HepG2 (cell line): ENCODE results near the gene HES7. TPM values are rescaled to one million over a fixed set of nuclear protein-coding genes. Genes with fewer than 3 reads are reported as not detected.

Experiments used
- CBFB ChIP-seq: sonication (generic); formaldehyde crosslinking; IDR thresholded peaks from 2 replicates; pipeline ENCODE4 v1.4.0; 2020; ENCODE audit warnings: missing genetic modification reagents
- DMAP1 ChIP-seq: IDR thresholded peaks from 2 replicates; pipeline ENCODE4 v1.6.1; 2016
- DPF2 ChIP-seq: sonication (generic); formaldehyde crosslinking; IDR thresholded peaks from 2 replicates; pipeline ENCODE4 v1.4.0; 2020; ENCODE audit warnings: mild to moderate bottlenecking, low read depth, missing genetic modification reagents, borderline replicate concordance
- DRAP1 ChIP-seq: IDR thresholded peaks from 2 replicates; pipeline ENCODE4 v1.6.1; 2016; ENCODE audit warnings: missing genetic modification reagents, missing compliant biosample characterization
- EP300 ChIP-seq, 3 experiments: sonication (generic) in 1 of 3; formaldehyde crosslinking in 1 of 3; IDR thresholded peaks; 2 replicates each; pipeline versions ENCODE4 v1.5.1 to v1.6.1; 2011 to 2020; ENCODE audit warnings: low read depth in 2 of 3, low read length in 2 of 3, borderline replicate concordance in 1 of 3, improper control_type of control experiment in 1 of 3, mild to moderate bottlenecking in 1 of 3, missing genetic modification reagents in 1 of 3, moderate library complexity in 1 of 3
- ERF ChIP-seq: IDR thresholded peaks from 2 replicates; pipeline ENCODE4 v1.6.1; 2018; ENCODE audit warnings: missing biosample characterization, missing genetic modification reagents
- ETS1 ChIP-seq: sonication (generic); formaldehyde crosslinking; IDR thresholded peaks from 2 replicates; pipeline ENCODE4 v1.4.0; 2020; ENCODE audit warnings: missing genetic modification reagents
- KLF6 ChIP-seq: IDR thresholded peaks from 2 replicates; pipeline ENCODE4 v1.8.0; 2016; ENCODE audit warnings: missing biosample characterization, missing genetic modification reagents
- NCOA1 ChIP-seq: sonication (generic); formaldehyde crosslinking; IDR thresholded peaks from 2 replicates; pipeline ENCODE4 v1.9.0; 2021; ENCODE audit warnings: missing genetic modification reagents
- NFIC ChIP-seq: IDR thresholded peaks from 2 replicates; pipeline ENCODE4 v1.6.1; 2012; ENCODE audit warnings: mild to moderate bottlenecking, low read length, inconsistent platforms
- NONO ChIP-seq, 2 experiments: fragments of 450-650 bp in 1 of 2; sonication (generic) in 1 of 2; formaldehyde crosslinking in 1 of 2; IDR thresholded peaks in 1 of 2; conservative IDR thresholded peaks in 1 of 2; 2 replicates each; pipeline versions ENCODE4 v1.6.1 to v1.8.0; 2017 to 2022; ENCODE audit warnings: mild to moderate bottlenecking in 1 of 2, missing genetic modification reagents in 1 of 2, moderate library complexity in 1 of 2
- NR2F6 ChIP-seq, 2 experiments: IDR thresholded peaks; 2 replicates each; pipeline ENCODE4 v1.6.1; 2016; ENCODE audit warnings: antibody characterized with exemption in 1 of 2, mild to moderate bottlenecking in 1 of 2
- RARA ChIP-seq: IDR thresholded peaks from 2 replicates; pipeline ENCODE4 v1.6.1; 2016; ENCODE audit warnings: missing genetic modification reagents, missing compliant biosample characterization
- RFX5 ChIP-seq: IDR thresholded peaks from 2 replicates; pipeline ENCODE4 v1.6.1; 2011; ENCODE audit warnings: low read depth, low read length, improper control_type of control experiment
- SAP130 ChIP-seq: IDR thresholded peaks from 2 replicates; pipeline ENCODE4 v1.6.1; 2016; ENCODE audit warnings: low read depth
- SIN3B ChIP-seq: fragments of 150-350 bp; IDR thresholded peaks from 2 replicates; pipeline ENCODE4 v1.6.1; 2014; ENCODE audit warnings: low read length
- TFAP4 ChIP-seq: sonication (generic); IDR thresholded peaks from 2 replicates; pipeline ENCODE4 v1.6.1; 2016; ENCODE audit warnings: low read depth, borderline replicate concordance
- ZBTB26 ChIP-seq: IDR thresholded peaks from 2 replicates; pipeline ENCODE4 v1.6.1; 2016; ENCODE audit warnings: missing compliant biosample characterization, missing genetic modification reagents, borderline replicate concordance
- ZEB1 ChIP-seq: IDR thresholded peaks from 2 replicates; pipeline ENCODE4 v1.6.1; 2012; ENCODE audit warnings: mild to moderate bottlenecking, low read depth, inconsistent platforms; ENCODE audit not compliant: insufficient replicate concordance
- ZFX ChIP-seq: sonication (generic); formaldehyde crosslinking; IDR thresholded peaks from 2 replicates; pipeline ENCODE4 v1.4.0; 2020; ENCODE audit warnings: mild to moderate bottlenecking, low read depth, missing genetic modification reagents, moderate library complexity
- ZGPAT ChIP-seq: IDR thresholded peaks from 2 replicates; pipeline ENCODE4 v1.6.1; 2016; ENCODE audit warnings: mild to moderate bottlenecking
- ZMYM3 ChIP-seq: sonication (generic); formaldehyde crosslinking; IDR thresholded peaks from 2 replicates; pipeline ENCODE4 v1.5.1; 2020; ENCODE audit warnings: mild to moderate bottlenecking, missing genetic modification reagents
- ZNF12 ChIP-seq: sonication (generic); formaldehyde crosslinking; IDR thresholded peaks from 2 replicates; pipeline ENCODE4 v1.5.0; 2020; ENCODE audit warnings: missing genetic modification reagents
- ZNF691 ChIP-seq: sonication (generic); formaldehyde crosslinking; IDR thresholded peaks from 2 replicates; pipeline ENCODE4 v1.4.0; 2020; ENCODE audit warnings: missing genetic modification reagents, low read depth, mild to moderate bottlenecking, borderline replicate concordance
- ZNF777 ChIP-seq: sonication (generic); formaldehyde crosslinking; IDR thresholded peaks from 2 replicates; pipeline ENCODE4 v1.4.0; 2020; ENCODE audit warnings: missing genetic modification reagents
- polyA plus RNA-seq, 8 experiments: library from polyadenylated mRNA; depleted of rRNA in 3 of 8; stranded (reverse) in 7 of 8; unstranded in 1 of 8; fragments of >200 nt; fragmentation: Illumina TruSeq in 4 of 8; extraction: Trizol in 4 of 8; gene quantifications; 2 replicates each; pipeline versions ENCODE4 v1.2.1 to v1.2.3, GENCODE V29; 2011 to 2016; ENCODE audit warnings: low read depth in 4 of 8, missing spikeins in 1 of 8, mixed read lengths in 1 of 8; ENCODE audit not compliant: insufficient read depth in 1 of 8
- total RNA-seq, 5 experiments: library from RNA; depleted of rRNA; stranded (reverse); fragments of >200 nt; fragmentation: Illumina TruSeq; extraction: Trizol; gene quantifications; 2 replicates each; pipeline ENCODE4 v1.2.3, GENCODE V29; 2016; ENCODE audit warnings: low read depth in 1 of 5

The HES7 gene
- total and polyA plus RNA-seq, 2 of the 13 experiments (the other 11 are each of a cell fraction or from before 2014, with no cell fraction given): not detected

GRCh38 chr17:8153525-8153956, 29.6 kb upstream of the HES7 start (continued):
- no peak for TF ChIP-seq ZBTB26 (CRISPR knock-in tag)
- peak; percentile 26; the same call in 1 of the 2 replicates for TF ChIP-seq TFAP4
- TF ChIP-seq NONO (IDR thresholded peaks at IDR 0.05): no peak
- TF ChIP-seq NONO (CRISPR knock-in tag; conservative IDR thresholded peaks at IDR 0.05): no peak; the same call in 1 of the 2 replicates
- TF ChIP-seq DPF2 (CRISPR knock-in tag): no peak
- no peak for TF ChIP-seq NR2F6 (IDR thresholded peaks at IDR 0.05)
- TF ChIP-seq NR2F6 (CRISPR knock-in tag; IDR thresholded peaks at IDR 0.05): peak; percentile 24; the same call in 1 of the 2 replicates
- no peak for TF ChIP-seq CBFB
- peak; percentile 36; the same call in 1 of the 2 replicates for TF ChIP-seq ZGPAT (CRISPR knock-in tag)
- TF ChIP-seq NFIC: peak; percentile 39; the same call in 1 of the 2 replicates
- 0 out of 2 replicates have a peak, but pooled peaks have one; percentile 15 for TF ChIP-seq DRAP1 (CRISPR knock-in tag)
- 0 out of 2 replicates have a peak, but pooled peaks have one; percentile 37 for TF ChIP-seq ZNF12
- no peak for TF ChIP-seq ETS1 (CRISPR knock-in tag)
- 0 out of 2 replicates have a peak, but pooled peaks have one; percentile 30 for TF ChIP-seq DMAP1 (CRISPR knock-in tag)
- TF ChIP-seq ZEB1: no peak
- TF ChIP-seq SIN3B: no peak
- TF ChIP-seq ZNF691 (CRISPR knock-in tag): no peak
- peak; percentile 73 for TF ChIP-seq ZFX (CRISPR knock-in tag)
- TF ChIP-seq ERF (CRISPR knock-in tag): peak; percentile 13; the same call in 1 of the 2 replicates
- no peak for TF ChIP-seq RFX5
- TF ChIP-seq EP300 (IDR thresholded peaks at IDR 0.05; ENCODE audit: low read depth in 2 of 2, low read length in 2 of 2): no peak
- no peak for TF ChIP-seq EP300 (CRISPR knock-in tag; IDR thresholded peaks at IDR 0.05; ENCODE audit: borderline replicate concordance)
- no peak for TF ChIP-seq NCOA1 (CRISPR knock-in tag)
- TF ChIP-seq ZMYM3 (CRISPR knock-in tag): peak; percentile 75; the same call in 1 of the 2 replicates
- no peak for TF ChIP-seq ZNF777 (CRISPR knock-in tag)
- TF ChIP-seq KLF6: no peak
- peak; percentile 90 for TF ChIP-seq SAP130
- peak; percentile 72 for TF ChIP-seq RARA (CRISPR knock-in tag)
